Tongue (tissue), 2 donors: ENCODE data around the gene VEGFB. TPM values are rescaled to one million over a fixed set of nuclear protein-coding genes. Genes with fewer than 3 reads are reported as not detected.
A peak's percentile ranks its signal among the peaks of the same experiment; 100 is the strongest.
"Not testable (repeated sequence)": the region's sequence is repeated elsewhere in the genome, so short reads cannot be mapped to it uniquely, and the experiment has no call there.

Source experiments
- DNase-seq: peaks from one replicate; pipeline ENCODE4 v3.0.0-alpha.2; 2015
- total RNA-seq: library from RNA; depleted of rRNA; stranded (reverse); fragments of >200 nt; gene quantifications from one replicate; pipeline ENCODE4 v1.2.3, GENCODE V29; 2014

VEGFB gene
- total RNA-seq, 1 donor from 2014 or later, result 46.5 TPM

DNA sequence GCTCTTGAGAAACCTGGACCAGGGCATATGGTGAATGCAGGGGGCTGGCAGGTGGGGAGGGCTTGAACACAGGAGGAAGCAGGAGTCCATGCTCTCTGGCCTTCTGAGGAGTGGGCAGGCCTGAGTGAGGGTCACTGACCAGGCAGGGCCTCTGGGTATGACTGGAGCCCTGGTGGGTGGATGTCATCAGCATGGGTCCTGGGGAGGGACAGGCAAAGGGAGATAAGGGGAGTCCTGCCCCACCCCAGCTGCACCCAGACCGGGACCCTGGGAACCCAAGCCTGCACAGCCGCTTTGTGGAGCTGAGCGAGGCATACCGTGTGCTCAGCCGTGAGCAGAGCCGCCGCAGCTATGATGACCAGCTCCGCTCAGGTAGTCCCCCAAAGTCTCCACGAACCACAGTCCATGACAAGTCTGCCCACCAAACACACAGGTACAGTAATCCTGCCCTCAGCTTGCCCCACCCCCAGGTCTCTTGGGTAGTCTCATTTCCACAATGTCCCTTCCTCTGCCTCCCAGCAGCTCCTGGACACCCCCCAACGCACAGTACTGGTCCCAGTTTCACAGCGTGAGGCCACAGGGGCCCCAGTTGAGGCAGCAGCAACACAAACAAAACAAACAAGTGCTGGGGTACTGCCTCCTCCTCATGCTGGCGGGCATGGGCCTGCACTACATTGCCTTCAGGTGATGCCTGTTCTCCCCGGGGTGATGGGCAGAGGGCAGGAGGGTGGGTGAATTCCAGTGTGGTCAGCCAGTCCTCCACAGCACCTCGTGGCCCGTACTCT lies 2.0 kb upstream of the VEGFB start:
- no peak for DNase-seq

DNA sequence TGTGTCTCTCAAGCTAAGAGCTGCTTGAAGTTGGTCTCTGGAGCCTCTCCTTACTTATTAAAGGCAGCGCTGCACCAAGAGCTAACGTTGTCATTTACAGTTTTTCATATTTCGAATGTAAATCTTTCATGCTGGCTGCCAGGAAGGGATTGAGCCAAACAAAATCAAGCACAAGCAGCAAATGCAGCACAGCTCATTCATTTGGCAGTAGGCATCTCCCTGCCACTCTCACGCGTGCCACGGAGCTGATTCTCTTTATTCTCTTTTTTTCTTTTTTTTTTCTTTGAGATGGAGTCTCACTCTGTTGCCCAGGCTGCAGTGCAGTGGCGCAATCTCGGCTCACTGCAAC lies 1.4 kb upstream of the VEGFB start:
- DNase-seq, result no peak

DNA sequence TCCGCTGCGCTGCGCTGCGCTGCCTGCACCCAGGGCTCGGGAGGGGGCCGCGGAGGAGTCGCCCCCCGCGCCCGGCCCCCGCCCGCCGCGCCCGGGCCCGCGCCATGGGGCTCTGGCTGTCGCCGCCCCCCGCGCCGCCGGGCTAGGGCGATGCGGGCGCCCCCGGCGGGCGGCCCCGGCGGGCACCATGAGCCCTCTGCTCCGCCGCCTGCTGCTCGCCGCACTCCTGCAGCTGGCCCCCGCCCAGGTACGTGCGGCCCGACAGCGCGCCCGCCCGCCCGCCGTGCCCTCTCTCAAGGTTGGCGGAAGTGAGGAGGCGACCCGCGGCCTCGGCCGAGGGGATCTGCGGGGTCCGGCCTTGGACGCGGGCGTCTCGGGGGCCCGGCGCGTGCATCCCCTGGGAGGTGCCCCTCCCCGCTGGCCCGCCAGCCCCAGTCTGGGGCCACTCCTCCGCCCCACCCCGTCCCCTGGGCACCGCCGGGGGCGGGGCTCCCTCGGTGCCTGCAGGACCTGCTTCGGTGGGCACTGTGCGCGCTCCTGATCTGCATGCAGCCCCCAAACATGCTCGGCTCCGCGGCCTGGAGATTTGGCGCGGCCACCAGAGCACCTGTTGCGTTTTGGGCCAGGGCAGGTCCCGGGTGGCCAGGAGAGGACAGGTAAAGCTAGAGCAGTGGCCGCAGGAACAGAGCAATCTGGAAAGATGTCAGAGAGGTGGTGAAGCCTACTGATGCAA lies 429 bp downstream of the VEGFB start:
- DNase-seq, result peak; percentile 51

DNA sequence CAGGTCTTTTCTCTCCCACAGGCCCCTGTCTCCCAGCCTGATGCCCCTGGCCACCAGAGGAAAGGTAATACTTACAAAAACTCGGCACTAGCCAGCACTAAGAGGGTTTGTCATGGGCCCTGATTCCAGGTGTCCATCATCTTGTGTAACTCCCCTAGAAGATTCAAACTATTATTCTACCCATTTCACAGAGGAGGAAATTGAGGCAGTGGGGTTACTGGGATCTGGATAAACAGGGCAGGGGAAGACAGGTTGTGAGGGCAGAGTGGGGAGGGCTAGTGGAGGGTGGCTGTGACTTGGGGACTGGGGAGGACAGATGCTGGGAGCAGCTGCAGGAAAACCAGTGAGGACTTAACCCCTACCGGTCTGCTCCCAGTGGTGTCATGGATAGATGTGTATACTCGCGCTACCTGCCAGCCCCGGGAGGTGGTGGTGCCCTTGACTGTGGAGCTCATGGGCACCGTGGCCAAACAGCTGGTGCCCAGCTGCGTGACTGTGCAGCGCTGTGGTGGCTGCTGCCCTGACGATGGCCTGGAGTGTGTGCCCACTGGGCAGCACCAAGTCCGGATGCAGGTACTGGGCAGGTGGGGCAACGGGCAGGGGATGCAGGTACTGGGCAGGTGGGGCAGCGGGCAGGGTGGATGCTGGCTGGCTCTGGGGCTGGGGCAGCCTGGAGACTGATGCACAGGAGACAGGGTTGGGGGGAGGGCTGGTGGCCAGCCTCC lies 1.2 kb downstream of the VEGFB start:
- no peak for DNase-seq

DNA sequence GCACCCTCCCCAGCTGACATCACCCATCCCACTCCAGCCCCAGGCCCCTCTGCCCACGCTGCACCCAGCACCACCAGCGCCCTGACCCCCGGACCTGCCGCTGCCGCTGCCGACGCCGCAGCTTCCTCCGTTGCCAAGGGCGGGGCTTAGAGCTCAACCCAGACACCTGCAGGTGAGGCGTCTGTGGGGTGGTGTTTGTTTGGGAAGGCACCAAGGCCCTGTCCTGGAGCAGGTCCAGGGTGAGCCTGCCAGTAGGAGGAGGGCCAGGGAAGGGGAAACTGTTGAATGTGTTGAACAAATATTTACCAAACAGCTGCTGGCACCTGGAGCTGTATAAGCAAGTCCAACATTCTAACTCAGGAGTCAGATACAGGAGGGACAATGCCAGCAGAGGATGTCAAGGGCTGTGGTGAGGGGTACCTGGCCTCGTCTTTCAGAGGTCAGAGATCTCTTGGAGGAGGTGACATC lies 3.1 kb downstream of the VEGFB start:
- DNase-seq, result peak; percentile 56

DNA sequence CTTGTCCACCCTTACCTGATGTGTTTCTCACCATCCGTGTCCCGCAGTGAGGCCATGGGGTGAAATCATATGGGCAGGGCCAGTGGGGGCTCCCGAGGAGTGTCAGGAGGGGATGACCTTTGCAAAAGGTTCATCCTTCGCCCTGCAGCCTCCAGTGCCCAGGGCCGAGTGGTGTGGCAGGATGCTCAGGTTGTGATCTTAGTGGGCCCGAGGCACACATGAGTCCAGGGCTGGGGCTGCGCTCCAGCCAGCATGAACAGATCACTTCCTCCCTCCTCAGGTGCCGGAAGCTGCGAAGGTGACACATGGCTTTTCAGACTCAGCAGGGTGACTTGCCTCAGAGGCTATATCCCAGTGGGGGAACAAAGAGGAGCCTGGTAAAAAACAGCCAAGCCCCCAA lies 3.7 kb downstream of the VEGFB start:
- DNase-seq, result no peak

DNA sequence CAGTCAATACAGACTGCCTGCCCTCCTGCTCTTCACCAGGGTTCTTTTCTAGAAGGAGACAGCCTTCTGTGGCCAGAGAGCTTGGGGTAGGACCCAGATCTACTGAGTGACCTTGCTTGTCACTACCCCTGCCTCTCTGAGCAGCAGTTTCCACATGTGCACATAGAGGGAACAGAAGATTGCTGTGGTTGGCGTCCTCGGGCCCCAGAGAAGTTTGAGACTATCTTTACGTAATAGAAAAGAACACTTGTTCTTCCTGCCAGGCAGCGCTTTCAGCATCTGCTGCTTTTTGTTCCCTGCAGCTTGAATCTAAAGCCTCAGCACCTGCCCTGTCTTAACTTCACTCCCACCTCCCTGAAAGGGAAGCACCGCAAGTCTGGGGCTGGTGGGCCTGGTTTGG lies 4.6 kb downstream of the VEGFB start:
- no peak for DNase-seq

DNA sequence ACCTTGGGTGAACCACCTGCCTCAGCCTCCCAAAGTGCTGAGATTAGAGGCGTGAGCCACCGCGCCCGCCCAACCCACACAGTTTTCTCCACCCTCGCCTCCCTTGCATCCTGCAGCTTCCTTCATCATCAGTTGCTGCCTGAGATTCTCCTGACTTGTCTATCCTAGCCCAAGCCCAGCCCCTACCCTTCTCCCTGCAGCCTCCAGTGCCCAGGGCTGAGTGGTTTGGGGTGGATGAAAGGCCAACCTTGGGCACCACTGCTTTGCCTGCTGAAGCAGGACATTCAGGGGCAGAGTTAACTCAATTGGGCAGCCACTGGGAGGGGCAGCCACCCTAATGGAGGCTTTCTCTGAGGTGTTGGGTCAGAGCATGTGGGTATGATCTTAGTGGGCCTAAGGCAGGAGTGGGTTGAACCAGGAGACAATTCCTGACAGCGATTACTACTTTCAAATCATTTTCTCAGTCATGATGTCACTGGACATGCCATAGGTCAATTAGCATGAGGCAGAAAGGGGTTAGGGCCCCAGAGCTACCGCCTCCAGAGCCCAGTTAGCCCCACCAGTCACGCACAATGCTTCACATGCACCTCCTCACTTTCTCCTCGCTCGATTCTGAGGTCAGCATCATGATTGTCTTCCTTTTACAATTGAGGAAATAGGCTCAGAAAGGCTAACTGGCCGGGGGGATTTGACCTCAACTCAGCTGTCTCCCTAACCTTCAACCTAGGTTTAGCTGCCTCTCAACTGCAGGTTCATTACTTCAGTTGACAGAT lies 5.5 kb downstream of the VEGFB start:
- DNase-seq, result no peak

DNA sequence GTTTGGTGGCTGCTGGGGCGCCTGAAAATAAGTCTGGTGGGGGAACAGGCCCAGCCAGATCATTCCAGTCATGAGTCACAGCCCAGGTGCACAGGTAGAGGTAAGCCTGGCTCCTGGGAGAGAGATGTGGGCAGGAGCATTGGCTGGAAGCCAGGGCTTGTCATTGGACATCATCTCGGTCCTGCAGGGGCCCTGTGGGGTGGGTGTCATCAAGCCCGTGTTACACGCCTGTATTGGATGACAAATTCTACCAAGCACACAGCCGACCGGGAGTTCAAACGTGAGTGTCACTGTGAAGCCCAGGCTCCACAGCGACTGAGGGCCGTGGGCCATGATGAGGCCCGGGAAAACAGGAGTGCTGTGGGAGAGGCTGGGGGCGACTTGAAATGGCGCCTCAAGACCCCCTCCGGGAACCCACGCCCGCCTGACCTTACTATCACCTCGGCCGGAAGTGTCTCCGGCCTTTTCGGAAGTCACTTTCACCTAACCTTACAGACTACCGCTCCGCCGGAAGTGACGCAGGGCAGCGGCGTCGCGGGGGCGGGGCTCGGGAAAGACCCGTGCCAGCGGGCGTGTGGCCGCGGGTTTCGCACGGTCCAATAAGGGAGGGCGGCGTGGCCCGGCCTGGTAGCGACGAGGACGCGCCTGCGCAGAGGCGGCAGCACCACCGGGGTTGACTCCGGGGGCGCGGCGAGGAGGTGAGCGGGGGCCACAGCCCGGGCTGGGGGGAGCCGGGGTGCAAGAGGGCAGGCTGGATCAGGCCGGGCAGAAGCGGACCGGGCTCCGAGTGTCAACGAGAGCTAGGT lies 6.3 kb downstream of the VEGFB start, which contains the start of gene FKBP2:
Gene FKBP2 (plus strand): TSS at position 661 of the 806 bp plus-strand sequence. CDS start 1,293 bp downstream, outside the sequence.
- DNase-seq, result peak; percentile 99

DNA sequence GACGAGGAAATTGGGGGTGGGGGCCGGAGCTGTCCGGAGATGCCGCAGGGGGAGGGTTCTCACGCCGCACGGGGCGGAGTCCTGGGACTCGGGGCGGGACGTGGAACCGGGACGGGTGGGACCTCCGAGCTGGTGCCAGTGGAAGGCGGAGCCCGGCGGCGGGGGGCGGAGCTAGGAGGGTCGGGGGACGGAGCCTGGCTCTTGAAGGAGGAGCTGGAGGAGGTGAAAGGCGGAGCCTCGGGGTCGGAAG lies 6.8 kb downstream of the VEGFB start:
- DNase-seq, result peak; percentile 100

DNA sequence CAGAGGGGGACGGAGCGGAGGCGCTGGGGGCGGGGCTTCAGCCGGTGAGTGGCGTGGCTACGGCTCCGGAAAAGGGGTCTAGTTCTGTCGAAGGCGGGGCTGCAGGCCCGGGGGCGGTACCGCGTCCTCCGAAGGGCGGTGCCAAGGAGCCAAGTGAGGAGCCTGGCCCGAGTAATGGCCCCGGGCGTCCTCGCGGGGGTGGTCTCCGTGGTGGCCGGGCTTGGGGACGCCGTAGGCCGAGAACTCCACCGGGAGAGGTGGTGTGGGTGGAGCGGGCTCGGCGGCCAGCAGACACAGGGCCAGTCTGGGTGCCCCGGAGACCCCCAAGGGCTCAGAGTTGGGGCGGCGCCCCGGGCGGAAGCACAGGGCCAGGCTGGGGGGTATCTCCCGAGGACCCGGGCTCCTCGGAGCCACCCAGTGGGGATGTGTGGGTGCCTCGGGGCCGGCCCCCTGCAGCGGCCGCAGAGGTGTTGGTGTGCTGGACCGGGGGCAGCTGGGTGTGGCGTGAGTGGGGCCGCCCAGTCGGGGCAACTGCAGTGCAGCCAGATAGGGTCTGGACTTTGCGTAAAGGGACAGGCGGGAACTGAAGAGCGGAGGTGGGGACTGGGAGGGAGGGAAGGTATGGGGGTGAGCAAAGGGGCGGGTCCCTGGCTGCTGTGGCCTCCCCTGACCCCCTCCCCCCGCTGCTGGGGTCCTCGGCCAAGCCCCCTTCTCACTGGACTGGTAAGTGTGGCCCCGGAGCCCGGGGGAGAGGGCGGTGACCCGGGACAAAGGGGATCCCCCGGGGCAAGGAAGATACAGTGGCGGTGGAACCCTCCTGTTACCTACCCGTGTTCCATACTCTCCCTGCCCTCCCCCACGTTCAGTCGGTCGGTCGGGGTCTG lies 7.3 kb downstream of the VEGFB start:
- DNase-seq, result peak; percentile 58

DNA sequence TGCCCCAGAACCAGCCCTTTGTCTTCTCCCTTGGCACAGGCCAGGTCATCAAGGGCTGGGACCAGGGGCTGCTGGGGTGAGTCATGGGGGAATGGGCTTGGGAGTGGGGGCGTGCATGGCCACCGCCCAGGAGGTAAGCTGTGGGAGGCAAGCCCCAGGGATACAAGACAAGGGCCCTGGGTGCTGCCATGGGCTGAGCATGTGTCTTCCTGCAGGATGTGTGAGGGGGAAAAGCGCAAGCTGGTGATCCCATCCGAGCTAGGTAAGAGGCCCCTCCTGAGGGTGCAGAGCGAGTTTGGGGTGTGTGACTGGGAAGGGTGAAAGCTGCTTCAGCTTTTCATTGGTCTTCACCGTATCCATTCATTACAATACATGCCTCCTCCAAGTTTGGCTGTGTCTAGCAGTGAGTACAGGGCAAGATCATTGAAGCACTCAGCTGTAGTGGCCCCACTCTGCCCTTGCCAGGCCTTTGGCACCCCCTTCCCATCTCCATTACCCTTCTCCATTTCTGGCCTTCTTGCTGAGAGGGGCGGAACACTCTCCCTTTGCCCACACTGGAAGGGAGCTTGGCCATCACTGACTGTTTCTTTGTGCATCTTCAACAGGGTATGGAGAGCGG lies 9.0 kb downstream of the VEGFB start:
- no peak for DNase-seq

DNA sequence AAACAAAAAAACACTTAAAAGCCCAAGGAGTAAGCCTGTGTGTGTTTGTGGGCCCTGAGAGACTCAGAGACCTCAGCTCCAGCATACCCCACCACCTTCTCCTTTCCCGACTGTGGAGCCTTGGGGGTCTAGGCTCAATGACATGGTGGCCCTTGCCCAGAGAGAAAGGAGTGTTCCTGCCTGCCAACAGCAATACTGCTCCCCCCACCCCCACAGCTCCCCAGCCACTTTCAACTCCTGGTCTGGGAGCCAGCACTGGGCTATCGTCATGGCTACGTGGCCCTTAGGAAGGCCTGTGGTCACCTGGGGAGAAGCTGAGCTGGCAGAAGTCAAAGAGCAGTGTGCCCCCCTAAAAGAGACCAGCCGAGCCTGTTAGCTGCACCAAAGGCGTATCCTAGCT lies 9.7 kb downstream of the VEGFB start:
- DNase-seq, result no peak

DNA sequence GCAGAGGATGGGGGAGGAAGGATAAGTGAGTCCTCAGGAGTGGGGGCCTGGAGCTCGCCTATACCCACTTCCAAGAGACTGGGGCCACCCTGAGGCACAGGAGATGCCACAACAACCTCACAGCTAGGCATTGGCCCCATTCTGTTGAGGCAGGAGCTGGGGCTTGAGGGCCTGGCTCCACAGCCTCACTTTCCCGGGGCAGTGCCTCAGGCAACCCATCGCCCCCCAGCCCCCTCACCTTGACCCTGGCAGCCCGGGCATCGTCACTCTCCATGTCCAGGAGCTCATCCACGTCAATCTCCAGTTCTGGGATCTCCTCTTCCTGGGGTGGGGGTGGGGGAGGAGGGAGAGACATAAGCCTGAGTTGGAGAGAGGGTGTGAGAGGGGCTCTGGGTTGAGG lies 10.6 kb downstream of the VEGFB start:
- no peak for DNase-seq

DNA sequence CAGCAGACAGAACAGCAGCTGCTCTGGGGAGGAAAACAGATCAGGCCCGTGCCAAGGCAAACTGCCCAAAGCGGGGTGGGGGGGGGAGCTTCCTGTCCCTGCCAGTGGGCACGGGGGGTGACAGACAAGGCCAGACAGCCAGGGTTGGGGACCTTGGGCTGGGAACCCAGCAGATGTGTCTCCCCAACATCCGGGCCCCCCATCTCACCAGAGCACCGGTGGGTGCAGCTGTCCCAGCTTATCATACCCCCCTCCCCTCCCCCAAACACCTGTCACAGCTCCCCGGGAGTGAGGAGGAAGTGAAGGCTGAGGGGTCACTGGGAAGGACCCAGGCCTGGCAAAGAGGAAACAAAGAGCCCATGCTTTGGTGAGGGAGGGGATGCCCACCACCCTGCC lies 11.0 kb downstream of the VEGFB start:
- peak; percentile 90 for DNase-seq

DNA sequence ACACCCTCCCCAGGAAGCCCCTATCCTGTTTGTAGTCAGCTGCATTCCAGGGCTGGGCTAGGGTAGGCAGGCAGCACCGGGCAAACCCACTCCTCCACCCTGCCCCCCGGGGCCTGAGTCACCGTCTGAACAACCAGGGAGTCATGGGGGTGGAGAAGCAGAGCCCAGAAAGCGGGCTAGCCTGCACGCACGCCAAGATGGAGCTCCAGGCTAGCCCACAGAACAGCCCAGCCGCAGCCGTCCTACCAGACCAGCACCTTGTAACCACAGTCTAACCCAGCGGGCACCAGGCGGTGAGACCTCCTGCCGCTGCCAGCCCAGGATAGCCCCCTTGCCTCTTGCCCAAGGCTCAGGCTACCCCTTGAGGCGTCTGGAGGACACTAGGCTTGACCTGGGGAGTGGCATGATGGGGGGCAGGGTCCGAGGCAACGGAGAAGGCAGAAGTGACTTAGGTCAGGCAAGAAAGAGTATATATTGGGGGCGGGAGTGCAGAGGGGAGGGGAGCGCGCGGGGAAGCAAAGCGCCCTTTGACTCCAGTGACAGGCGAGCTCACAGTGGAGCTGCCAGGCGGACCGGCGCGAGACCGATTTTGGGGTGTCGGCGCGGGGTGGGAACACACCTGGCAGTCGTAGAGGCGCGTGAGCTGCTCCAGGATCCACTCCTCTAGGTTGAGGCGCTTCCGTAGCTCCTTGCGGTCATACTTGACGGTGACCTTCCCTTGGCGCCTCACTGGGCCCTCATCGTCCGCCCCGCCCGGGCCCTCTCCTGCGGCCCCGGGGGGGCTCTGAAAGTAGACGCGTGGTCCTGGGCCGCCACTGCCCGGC lies 11.6 kb downstream of the VEGFB start:
- DNase-seq, result peak; percentile 90

DNA sequence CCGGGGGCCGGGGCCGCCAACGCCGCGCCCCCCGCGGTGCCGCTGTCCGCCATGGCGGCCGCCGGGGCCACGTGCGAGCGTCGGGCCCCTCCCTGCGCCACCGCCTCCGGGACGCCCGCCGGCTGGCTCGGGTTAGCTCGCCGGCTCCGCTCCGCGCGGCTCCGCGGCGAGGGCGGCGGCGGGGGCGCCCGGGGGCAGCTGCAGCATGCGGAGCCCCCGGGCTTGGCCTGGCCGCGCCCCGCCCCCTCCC lies 12.2 kb downstream of the VEGFB start:
- not testable (repeated sequence) for DNase-seq

DNA sequence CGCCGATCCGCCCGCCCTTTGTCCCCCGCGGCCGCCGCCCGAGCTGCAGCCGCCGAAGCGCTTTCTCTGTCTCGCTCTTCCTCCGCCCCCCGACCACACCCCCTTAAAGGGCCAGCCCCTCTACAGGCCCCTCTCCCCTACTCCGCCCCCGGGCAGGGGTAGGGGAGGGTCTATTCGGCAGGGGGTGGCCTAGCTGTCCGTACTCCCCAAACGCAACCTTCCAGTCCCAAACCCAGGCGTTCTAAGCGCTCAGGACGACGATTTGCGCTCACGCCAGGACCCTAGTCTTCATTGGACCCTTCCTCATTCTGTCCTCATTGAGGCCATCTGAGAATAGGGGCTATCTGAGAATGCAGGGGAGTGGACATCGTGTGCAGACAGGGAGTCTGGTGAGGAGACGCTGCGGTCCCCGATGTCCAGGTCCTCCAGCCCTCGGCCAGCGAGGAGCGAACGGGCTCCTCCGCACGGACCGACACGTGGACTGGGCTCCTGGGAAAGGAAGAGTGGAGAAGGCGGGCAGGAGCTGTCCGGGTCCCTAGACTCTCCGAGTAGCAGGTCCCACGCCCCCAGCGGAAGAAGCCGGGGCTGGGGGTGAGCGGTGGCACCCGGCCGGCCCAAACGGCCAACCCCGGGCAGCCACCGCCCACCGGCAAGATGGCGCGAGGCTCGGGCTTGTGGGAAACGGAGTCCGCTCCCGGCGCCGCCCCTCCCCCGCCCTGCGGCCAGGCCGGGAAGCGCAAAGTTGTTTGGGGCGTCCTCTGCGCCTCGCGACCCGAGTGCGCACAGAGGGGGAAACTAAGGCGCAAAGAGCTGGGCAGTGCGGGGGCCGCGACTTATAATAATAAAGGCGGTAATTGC lies 12.7 kb downstream of the VEGFB start, which contains the start of gene PPP1R14B:
Gene PPP1R14B (minus strand): TSS at position 73 of the 858 bp plus-strand sequence. CDS start 270 bp downstream, outside the sequence.
- peak; percentile 95 for DNase-seq
